IPS-NIHi11 (cell line): Measurements from ENCODE around the gene ATAD5.
"Not testable (repeated sequence)": the region's sequence is repeated elsewhere in the genome, so short reads cannot be mapped to it uniquely, and the experiment has no call there.

Experiments
- DNase-seq: peaks from one replicate; pipeline ENCODE4 v3.0.0; 2012; ENCODE audit warnings: mixed read lengths, low spot score

ATAD5 gene

GRCh38 chr17:30915833-30916611 is 84.3 kb downstream of the ATAD5 start:
- no peak for DNase-seq

GRCh38 chr17:30917050-30917449 is 85.3 kb downstream of the ATAD5 start:
- no peak for DNase-seq

- DNase-seq, result peak; percentile 60
Measured at GRCh38 chr17:30920282-30920681, 88.5 kb downstream of the ATAD5 start.

GRCh38 chr17:30920683-30921543 is 89.1 kb downstream of the ATAD5 start:
- DNase-seq, result no peak

GRCh38 chr17:30921544-30922196 is 89.9 kb downstream of the ATAD5 start, which contains the start of gene ADAP2:
ADAP2 (plus strand) TSS chr17:30921945; CDS start chr17:30922015, 70 bp downstream.
- DNase-seq, result peak; percentile 86

GRCh38 chr17:30922235-30923030 is 90.7 kb downstream of the ATAD5 start:
- DNase-seq, result peak; percentile 41

GRCh38 chr17:30924341-30924740 is 92.6 kb downstream of the ATAD5 start:
- no peak for DNase-seq

- DNase-seq, result no peak
Measured at GRCh38 chr17:30926516-30926915, 94.8 kb downstream of the ATAD5 start.

- no peak for DNase-seq
Measured at GRCh38 chr17:30927756-30928155, 96.0 kb downstream of the ATAD5 start.

GRCh38 chr17:30928584-30928983 is 96.8 kb downstream of the ATAD5 start:
- DNase-seq, result no peak

GRCh38 chr17:30929081-30929633 is 97.4 kb downstream of the ATAD5 start:
- DNase-seq, result no peak

GRCh38 chr17:30929861-30930260 is 98.1 kb downstream of the ATAD5 start:
- DNase-seq, result not testable (repeated sequence)

- DNase-seq, result no peak
Measured at GRCh38 chr17:30930495-30930894, 98.7 kb downstream of the ATAD5 start.

GRCh38 chr17:30931582-30931981 is 99.8 kb downstream of the ATAD5 start:
- not testable (repeated sequence) for DNase-seq

- DNase-seq, result no peak
Measured at GRCh38 chr17:30933966-30934365, 102.2 kb downstream of the ATAD5 start.

- no peak for DNase-seq
Measured at GRCh38 chr17:30939051-30939689, 107.4 kb downstream of the ATAD5 start.

- DNase-seq, result no peak
Measured at GRCh38 chr17:30942308-30943079, 110.7 kb downstream of the ATAD5 start.
